Peyer's patch (tissue), 4 donors: ENCODE data around the gene ARHGAP18.

Experiments
- POLR2A ChIP-seq, 2 donors: fragments of 450-650 bp; IDR thresholded peaks; one replicate each; pipeline ENCODE4 v1.5.1; 2017; ENCODE audit warnings: antibody characterized with exemption in 2 of 2, mild to moderate bottlenecking in 2 of 2, moderate library complexity in 2 of 2
- TF ChIP-seq, protein P1 (sequence below), 6 experiments: fragments of 450-650 bp in 4 of 6; fragments of 200-600 bp in 2 of 6; sonication (generic) in 1 of 6; IDR thresholded peaks; one replicate each; pipeline ENCODE4 v1.5.1; 2017 to 2019; ENCODE audit warnings: antibody characterized with exemption in 6 of 6, mild to moderate bottlenecking in 3 of 6, moderate library complexity in 1 of 6

DNA sequence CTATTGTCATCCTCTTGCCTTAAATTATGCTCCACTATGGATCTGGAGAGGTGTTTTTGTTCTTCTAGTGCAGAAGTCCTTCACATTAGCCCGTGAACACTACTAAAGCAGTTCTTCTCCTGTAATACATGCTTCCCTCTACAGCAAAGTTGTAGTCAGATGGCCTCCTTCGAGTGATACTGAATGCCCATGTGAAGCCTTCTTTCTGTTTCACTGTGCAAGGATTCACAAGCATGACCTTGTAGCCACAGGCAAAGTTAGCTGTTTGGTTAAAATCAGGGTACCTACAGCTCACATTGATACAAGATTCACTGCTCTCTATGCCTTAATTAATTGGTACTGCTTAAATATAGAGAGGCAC, 47.6 kb downstream of the ARHGAP18 start:
- TF ChIP-seq POLR2A (IDR thresholded peaks at IDR 0.05): no peak
- TF ChIP-seq, protein P1, sequence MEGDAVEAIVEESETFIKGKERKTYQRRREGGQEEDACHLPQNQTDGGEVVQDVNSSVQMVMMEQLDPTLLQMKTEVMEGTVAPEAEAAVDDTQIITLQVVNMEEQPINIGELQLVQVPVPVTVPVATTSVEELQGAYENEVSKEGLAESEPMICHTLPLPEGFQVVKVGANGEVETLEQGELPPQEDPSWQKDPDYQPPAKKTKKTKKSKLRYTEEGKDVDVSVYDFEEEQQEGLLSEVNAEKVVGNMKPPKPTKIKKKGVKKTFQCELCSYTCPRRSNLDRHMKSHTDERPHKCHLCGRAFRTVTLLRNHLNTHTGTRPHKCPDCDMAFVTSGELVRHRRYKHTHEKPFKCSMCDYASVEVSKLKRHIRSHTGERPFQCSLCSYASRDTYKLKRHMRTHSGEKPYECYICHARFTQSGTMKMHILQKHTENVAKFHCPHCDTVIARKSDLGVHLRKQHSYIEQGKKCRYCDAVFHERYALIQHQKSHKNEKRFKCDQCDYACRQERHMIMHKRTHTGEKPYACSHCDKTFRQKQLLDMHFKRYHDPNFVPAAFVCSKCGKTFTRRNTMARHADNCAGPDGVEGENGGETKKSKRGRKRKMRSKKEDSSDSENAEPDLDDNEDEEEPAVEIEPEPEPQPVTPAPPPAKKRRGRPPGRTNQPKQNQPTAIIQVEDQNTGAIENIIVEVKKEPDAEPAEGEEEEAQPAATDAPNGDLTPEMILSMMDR (IDR thresholded peaks at IDR 0.05): no peak
